Mucosa of gallbladder (tissue), 1 donor: ENCODE results near the gene EN1. TPM values are rescaled to one million over a fixed set of nuclear protein-coding genes. Genes with fewer than 3 reads are reported as not detected.

Experiments used
- DNase-seq: peaks from one replicate; pipeline ENCODE4 v3.0.0-alpha.2; 2020; ENCODE audit warnings: low spot score
- total RNA-seq: library from RNA; stranded (reverse); gene quantifications from one replicate; pipeline ENCODE4 v1.2.1, GENCODE V29; 2021
- donor health status: DM: no; HTN: no; CAD: no.

EN1 gene
- total RNA-seq, result not detected

- DNase-seq, result no peak
Observed at GRCh38 chr2:118846953-118847761, at the start of gene EN1. TSS of gene EN1 (minus strand) at chr2:118847648. CDS start at chr2:118847167, 481 bp downstream.

GRCh38 chr2:118893100-118893499, 45.7 kb upstream of the EN1 start:
- DNase-seq, result no peak

GRCh38 chr2:118889995-118890394, 42.5 kb upstream of the EN1 start:
- no peak for DNase-seq

GRCh38 chr2:118883792-118884191, 36.3 kb upstream of the EN1 start:
- DNase-seq, result no peak

- DNase-seq, result peak; percentile 61
Observed at GRCh38 chr2:118882693-118883336, 35.4 kb upstream of the EN1 start.

- peak; percentile 39 for DNase-seq
Observed at GRCh38 chr2:118881490-118882129, 34.2 kb upstream of the EN1 start.

GRCh38 chr2:118880501-118880900, 33.1 kb upstream of the EN1 start:
- DNase-seq, result no peak

GRCh38 chr2:118878531-118879149, 31.2 kb upstream of the EN1 start:
- DNase-seq, result no peak

GRCh38 chr2:118875318-118875717, 27.9 kb upstream of the EN1 start:
- DNase-seq, result no peak

- DNase-seq, result no peak
Observed at GRCh38 chr2:118874324-118874723, 26.9 kb upstream of the EN1 start.

- DNase-seq, result no peak
Observed at GRCh38 chr2:118865106-118865505, 17.7 kb upstream of the EN1 start.

- DNase-seq, result no peak
Observed at GRCh38 chr2:118864207-118864606, 16.8 kb upstream of the EN1 start.

GRCh38 chr2:118861731-118862130, 14.3 kb upstream of the EN1 start:
- no peak for DNase-seq

GRCh38 chr2:118861242-118861641, 13.8 kb upstream of the EN1 start:
- no peak for DNase-seq

- DNase-seq, result no peak
Observed at GRCh38 chr2:118860506-118860905, 13.1 kb upstream of the EN1 start.

- no peak for DNase-seq
Observed at GRCh38 chr2:118859157-118859770, 11.8 kb upstream of the EN1 start.

- DNase-seq, result no peak
Observed at GRCh38 chr2:118858485-118859156, 11.2 kb upstream of the EN1 start.

GRCh38 chr2:118857677-118858484, 10.4 kb upstream of the EN1 start:
- no peak for DNase-seq

GRCh38 chr2:118856978-118857676, 9.7 kb upstream of the EN1 start:
- DNase-seq, result no peak
